HG03565 (cell line): Measurements from ENCODE around the gene CCDC194.

Source experiments
- ATAC-seq: cut with Tn5 transposase; IDR thresholded peaks from one replicate; pipeline ENCODE4 v1.9.1; 2021; ENCODE audit warnings: mild to moderate bottlenecking, moderate library complexity; ENCODE audit not compliant: unreplicated experiment

CCDC194 gene, protein sequence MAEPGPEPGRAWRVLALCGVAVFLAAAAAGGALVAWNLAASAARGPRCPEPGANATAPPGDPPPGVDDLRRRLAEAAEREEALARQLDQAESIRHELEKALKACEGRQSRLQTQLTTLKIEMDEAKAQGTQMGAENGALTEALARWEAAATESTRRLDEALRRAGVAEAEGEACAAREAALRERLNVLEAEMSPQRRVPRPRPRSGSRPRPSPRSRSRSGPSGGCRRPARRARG

DNA sequence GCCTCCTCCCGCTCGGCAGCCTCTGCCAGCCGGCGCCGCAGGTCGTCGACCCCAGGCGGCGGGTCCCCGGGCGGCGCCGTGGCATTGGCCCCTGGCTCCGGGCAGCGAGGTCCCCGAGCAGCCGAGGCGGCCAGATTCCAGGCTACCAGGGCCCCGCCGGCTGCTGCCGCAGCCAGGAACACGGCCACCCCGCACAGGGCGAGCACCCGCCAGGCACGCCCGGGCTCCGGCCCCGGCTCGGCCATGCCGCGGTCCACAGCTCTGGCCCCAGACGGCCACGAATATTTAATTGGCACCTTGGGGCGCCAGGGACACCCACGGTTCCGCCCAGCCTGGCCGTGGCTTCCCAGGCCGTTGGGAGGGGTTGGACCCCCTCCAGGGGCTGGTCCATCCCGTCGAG, at the start of gene CCDC194:
CCDC194 (minus strand) TSS at position 283 of the 400 bp plus-strand sequence; CDS start at position 245, 38 bp downstream.
- ATAC-seq: no peak

DNA sequence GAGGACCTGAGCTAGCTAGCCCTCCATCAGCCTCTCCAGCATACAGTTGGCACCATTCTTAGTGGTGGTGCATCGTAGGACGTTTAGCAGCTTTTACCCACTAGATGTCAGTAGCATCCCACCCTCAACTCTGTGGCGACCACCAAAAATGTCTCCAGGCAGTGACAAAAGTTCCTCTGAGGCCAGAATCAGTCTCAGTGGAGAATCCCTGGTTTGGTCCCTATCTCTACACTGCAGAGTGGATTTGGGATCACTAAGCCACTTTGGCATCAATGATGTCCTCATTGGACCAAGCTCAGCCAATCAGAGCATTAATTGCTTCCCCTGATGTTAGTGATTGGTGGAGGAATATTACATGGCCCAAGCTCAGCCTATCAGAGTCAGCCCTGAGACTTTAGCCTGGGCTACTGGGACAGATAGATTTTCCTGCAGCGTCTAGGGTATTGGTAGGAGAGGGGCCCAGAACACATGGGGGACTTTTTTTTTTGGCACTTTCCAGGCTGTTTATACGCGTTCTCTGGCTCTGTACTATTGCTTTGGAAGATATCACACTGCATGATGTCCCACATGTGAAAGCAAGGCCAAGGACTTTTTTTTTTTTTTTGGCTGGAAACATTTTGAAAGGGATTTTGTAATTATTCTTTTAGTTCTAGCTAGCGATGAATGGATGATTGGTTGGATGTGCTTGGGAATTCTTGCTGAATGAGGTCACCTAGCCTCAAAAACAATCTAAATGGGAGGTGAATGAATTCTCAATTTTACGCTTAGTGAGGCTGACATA, 47.4 kb upstream of the CCDC194 start:
- no peak for ATAC-seq

DNA sequence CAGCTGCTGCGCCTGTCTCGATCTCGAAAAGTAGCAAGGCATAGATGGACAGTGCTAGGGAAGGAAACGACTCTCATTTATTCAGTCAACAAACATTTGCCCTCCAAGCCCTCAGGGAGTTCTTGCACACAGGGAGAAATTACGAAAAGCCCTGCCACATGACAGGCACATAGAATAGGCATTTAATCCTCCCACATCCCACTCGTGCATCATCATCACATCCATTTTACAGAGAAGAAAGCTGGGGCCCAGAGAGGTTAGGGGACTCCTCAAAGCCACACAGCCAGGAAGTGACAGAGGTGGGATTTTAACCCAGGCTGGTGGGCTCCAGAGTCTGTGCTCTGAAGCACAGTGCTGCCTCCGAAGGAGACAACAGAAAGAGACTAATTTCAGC, 42.9 kb upstream of the CCDC194 start:
- no peak for ATAC-seq

DNA sequence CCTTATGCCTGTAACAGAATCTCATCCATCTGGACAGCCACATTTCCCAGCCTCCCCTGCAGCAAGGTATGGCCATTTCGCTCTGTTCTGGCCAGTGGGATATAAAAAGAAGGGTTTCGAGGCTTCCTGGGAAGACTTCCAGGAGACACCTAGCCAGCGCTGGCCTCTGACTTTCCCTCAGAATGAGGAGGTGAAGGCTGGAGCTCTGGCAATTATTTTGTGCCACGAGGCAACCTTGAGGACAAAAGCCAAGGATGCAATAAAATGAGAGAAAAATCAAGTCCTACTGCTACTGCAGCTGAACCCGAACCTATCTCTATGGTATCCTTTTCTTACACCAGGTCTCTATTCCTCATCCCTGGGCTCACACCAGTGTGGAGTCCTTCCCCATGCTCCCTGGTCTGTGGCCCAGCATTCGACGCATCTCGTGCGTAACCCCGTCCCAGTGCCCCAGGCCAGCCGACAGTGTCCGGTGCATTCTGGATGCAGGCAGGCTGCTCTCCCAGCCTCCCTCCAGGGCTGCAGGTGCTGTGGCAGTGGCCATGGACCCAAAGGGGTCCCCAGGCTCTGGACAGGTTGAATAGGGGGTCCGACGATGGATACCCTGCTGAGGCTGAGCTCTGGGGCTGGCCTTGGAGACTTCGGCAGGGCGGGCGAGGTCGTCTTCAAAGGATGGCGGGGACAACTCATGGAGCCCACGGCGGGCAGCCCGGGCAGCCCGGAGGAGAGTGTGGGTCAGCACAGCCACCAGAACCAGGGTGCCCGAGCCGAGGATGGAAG, 42.3 kb upstream of the CCDC194 start:
- ATAC-seq: no peak

DNA sequence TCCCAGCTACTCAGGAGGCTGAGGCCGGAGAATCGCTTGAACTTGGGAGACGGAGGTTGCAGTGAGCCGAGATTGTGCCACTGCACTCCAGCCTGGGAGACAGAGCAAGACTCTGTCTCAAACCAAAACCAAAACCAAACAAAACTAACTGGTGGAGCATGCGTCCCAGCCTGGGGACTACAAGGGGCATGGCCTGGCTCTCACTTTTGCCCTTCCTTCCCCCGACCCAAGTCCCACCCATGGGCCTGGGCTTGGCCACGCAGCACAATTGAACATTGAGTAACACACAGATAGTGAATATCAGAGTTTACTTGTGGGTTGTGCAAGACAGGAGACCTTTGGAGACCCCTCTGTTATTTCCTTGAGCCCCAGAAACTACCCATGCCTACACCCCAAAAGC, 41.2 kb upstream of the CCDC194 start:
- ATAC-seq: no peak

DNA sequence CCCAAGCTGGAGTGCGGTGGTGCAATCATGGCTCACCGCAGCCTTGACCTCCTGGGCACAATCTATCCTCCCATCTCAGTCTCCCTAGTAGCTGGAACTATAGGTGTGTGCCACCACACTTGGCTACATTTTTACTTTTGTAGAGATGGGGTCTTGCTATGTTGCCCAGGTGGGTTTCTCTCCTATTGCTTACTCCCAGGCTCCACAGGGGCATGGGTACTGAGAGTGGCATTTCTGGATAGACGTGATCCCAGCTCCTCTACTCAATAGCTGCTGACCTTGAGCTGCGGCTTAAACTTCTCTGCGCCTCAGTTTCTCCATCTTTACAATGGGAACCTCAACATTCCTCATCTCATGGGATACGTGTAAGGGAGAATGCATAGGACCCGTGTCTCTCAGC, 37.4 kb upstream of the CCDC194 start:
- ATAC-seq: no peak

DNA sequence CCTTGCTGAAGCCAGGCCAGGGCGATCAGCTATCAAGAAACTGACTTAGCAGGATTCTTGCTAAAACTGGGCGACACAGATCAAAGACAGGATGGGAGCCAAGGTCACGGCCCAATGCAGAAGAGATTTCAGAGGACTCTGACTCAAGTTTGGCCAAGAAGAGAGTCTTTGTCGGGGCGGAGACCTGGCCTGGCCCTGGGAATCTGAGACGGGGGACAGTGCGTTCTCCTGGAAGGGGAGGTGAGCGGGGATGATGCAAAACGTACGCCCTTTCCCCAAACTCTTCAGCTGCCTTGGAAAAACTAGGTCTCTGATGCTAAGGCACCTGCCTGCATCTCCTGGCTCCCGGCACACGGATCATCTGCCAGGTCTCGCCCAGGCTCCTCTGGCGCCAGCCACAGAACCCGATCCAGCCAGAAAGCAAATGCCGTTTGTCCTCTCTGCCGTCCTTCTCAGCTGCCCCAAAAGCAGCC, 35.7 kb upstream of the CCDC194 start:
- ATAC-seq: no peak

DNA sequence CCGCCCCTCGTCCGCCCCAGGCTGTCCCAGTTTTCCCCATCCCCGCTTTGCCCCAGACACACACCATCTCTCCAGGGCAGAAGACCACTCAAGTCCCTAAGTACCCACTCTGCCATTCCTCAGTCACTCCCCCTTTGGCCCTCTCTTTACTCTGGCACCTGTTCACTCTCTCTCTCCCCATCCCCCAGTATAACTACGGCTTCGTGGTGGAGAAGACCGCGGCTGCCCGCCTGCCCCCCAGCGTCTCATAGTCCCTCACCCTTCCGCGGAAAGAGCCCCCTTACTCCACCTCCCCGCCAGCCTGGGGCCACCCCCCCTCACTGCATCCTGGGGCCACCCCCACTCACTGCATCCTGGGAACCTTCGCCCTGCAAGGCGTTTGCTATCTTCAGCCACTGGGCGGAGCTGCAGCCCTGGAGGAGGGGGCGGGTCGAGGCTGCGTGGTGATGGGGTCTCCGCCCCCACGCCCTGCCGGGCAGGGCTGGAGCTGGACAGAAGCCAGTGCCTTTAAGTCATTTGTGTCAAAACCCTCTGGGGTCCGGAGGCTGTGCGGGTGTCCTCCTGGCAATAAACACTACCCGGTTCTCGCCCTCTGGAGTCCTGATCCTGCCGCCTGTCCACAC, 30.9 kb upstream of the CCDC194 start:
- no peak for ATAC-seq

DNA sequence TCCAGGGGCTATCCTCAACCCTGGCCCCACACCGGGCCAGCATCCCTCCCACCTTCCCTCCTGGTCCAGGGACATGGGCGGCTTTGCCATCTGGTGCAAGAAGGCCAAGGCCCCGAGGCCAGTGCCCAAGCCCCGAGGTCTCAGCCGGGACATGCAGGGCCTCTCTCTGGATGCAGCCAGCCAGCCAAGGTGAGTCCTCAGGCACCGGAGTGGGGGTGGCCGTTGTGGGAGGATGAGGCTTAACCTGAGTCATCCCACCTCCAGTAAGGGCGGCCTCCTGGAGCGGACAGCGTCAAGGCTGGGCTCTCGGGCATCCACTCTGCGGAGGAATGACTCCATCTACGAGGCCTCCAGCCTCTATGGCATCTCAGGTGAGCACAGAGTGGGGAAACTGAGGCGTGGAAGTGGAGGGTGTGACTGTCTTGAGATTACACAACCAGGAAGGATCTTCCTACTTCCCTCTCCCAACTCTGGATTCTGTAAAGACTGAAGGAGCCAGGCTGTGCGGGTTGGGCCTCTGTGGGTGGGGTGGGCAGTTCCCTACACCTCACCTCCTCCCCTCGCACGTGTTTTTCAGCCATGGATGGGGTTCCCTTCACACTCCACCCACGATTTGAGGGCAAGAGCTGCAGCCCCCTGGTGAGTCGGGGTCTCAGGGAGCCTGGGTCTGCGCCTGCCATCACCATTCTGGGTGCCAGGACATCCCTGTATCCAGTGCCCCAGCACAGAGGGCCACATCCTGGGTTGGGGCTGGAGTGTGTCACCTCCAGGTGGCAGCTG, 29.6 kb upstream of the CCDC194 start:
- no peak for ATAC-seq

DNA sequence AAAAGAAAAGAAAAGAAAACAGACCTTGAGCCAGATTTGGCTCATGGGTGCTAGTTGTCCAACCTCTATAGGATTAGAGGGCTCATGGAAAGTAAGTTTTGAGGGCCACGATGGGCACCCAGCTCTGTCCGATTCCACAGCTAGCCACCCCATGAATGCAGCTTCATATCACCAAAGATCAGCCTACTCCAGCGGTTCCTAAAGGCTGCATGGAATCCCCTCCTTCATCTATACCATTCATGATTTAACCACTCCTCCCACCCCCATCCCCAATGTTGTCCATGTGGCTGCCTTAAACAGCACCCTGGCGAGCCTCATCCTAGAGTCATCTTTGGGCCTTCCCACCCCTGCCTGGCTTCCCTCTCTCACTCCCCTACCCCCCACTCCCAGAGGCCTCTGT, 27.9 kb upstream of the CCDC194 start:
- no peak for ATAC-seq

DNA sequence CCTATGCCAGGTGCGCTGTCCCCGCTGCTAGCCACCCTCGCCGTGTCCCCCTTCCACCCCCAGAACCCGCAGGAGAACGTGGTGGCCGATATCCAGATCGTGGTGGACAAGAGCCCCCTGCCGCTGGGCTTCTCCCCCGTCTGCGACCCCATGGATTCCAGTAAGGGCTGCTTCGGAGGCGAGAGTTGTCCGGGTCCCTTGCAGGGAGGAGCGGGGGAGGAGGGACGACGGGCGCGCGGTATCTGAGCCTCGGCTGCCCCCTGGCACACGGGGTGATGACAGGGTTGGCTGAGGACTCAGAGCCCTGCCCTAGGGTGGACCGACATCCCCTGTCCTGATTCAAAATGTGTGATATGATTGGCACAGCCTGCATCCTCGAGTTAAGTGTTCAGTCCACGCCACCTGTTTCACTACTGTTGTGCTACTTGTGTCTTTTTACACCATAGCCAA, 26.5 kb upstream of the CCDC194 start:
- no peak for ATAC-seq

DNA sequence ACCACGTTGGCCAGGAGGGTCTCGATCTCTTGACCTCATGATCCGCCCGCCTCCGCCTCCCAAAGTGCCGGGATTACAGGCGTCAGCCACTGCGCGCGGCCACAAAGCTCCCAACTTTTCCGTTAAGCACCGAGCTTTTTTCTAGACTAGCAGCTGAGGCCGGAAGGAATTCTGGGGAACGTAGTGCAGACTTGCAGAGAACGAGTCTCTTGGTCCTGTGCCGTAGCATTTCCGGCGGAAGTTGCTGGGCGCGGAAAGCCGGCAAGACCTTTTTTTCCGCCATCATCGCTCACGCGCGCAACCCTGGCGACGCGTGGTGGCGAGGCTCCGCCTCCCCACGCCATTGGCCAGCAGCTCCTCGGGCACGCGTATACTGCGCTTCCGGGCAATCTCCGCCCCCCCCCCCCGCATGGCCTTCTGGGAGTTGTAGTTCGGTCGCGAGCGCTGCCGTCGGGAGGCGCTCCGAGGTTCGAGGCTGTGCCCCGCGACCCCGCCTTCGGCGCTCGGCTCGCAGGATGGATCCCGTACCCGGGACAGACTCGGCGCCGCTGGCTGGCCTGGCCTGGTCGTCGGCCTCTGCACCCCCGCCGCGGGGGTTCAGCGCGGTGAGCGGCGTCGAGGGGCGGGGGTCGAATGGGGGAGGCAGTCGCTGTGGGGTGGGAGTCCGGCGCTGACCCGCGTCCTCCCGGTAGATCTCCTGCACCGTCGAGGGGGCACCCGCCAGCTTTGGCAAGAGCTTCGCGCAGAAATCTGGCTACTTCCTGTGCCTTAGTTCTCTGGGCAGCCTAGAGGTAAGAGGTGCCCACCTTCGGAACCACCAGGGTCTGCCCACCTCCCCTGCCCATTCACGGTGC, 25.9 kb upstream of the CCDC194 start, which contains the start of gene MVB12A:
MVB12A (plus strand) TSS at position 427 of the 854 bp plus-strand sequence; CDS start at position 516, 89 bp downstream.
- peak; percentile 78 for ATAC-seq

DNA sequence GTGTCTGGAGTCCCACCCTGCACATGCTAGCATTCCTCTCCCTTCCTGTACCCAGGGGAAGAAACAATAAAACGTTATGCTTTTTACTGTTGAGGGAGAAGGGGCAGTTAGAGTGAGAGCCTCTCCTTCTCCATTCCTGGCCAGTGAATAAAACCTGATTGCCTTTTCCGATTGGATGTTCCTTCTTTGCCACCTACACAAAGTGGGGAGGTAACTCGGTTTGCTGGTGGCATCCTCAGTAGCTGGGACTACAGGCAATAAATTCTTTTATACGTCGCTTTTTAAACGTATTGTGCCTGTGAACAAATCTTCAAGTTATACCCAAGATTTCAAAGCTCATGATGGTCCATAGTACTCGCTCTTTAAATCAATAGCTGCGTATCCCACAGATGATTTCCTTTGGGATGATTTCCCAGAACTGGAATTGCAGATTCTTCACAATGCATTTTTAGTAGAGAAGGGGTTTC, 25.2 kb upstream of the CCDC194 start:
- ATAC-seq: no peak

DNA sequence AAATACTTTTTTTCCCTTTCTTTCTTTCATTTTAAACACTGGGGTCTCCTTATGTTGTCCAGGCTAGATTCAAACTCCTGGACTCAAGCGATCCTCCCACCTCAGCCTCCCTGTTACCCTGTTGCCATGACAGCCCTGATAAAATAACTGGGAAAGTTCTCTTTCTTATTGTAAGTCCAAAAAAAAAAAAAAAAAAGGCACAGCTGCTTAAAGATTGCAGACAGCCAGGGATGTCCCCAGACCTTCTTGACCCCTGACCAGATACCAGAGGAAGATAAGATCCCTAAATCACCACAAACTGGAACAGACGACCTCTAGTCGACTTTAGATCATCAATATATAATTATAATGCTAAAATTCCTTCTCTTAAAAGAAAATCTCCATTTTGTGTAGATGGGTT, 24.7 kb upstream of the CCDC194 start:
- no peak for ATAC-seq

DNA sequence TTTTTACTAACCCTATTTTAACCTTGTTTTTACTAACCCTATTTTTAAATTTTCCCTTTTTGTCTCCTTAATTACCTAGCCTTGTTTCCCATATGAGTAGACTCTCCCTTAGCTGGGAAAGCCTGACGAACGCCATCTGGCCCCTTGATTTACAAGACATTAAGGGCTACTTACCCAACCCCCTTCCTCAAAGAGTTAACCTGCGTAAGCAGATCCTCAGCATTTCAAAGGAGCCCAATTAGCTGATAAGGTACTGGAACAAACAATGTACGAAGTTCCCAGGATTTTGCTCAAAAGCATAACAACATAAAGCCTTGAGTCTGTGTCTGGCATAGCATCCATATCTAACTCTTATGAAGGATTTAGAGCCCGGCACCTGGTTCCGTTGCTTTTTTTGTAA, 21.1 kb upstream of the CCDC194 start:
- no peak for ATAC-seq

DNA sequence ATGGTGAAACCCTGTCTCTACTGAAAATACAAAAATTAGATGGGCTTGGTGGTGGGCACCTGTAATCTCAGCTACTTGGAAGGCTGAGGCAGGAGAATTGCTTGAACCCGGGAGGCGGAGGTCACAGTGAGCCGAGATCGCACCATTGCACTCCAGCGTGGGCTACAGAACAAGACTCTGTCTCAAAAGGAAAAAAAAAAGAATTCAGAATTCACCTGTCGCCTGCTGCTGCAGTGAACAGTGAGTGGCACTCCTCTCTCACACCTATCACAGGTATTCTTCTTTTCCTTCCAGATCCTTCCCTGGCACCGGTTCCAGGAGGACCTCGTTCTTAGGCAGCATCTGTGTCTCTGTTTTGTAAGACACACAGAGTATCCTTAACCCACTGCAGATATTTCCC, 20.1 kb upstream of the CCDC194 start:
- no peak for ATAC-seq

DNA sequence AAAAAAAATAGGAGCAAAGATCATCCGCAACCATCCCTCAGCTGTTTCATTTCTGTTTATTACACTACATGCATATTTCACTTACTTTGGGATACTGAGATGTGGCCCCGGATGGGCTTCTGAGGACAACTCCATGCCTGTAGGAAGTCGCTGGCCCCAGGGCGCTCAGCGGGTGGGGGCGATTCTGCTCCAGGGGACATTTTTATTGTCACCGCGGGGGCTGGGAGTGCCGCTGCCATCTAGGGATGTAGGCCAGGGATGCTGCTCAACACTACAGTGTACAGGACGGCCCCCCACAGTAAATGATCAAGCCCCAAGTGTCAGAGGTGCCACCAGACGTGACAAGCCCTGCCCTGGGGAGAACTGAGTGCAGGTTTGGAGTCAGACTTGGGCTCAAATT, 17.8 kb upstream of the CCDC194 start:
- no peak for ATAC-seq

DNA sequence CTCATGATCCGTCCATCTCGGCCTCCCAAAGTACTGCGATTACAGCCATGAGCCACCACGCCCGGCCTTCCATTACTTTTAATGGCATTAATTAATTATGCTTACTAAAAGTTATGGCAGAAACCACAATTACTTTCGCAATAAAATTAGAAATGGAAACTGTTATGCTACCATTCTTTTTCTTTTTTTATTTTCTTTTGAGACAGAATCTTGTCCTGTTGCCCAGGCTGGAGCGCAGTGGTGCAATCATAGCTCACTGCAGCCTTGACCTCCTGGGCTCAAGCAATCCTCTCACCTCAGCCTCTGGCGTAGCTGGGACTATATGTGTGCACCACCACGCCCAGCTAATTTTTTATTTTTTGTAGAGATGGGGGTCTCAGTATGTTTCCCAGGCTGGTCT, 16.0 kb upstream of the CCDC194 start:
- no peak for ATAC-seq

DNA sequence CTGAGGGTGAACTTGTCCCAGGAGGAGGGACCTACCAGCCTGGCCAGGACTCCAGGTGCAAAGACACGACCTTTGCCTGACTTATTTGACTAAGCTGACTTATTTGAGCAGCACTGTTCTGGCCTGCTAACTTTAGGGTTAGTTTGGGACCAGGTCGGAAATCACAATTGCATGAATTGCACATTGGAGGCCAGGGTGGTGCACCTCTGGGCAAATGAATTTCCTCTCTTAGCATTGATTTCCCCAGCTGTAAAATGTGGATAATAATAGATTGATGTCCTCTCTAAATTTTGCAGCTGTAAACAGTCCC, 12.8 kb upstream of the CCDC194 start:
- ATAC-seq: no peak
